Glomerular visceral epithelial cell (primary cell): ENCODE measurements around the gene LASP1.

Source experiments
- DNase-seq: peaks from one replicate; pipeline ENCODE4 v3.0.0-alpha.2; 2016; ENCODE audit errors: extremely low spot score

The LASP1 gene

GRCh38 chr17:38885728-38886642 lies 16.1 kb downstream of the LASP1 start:
- no peak for DNase-seq

- DNase-seq, result no peak
Observed at GRCh38 chr17:38886643-38887010, 16.8 kb downstream of the LASP1 start.

DNA sequence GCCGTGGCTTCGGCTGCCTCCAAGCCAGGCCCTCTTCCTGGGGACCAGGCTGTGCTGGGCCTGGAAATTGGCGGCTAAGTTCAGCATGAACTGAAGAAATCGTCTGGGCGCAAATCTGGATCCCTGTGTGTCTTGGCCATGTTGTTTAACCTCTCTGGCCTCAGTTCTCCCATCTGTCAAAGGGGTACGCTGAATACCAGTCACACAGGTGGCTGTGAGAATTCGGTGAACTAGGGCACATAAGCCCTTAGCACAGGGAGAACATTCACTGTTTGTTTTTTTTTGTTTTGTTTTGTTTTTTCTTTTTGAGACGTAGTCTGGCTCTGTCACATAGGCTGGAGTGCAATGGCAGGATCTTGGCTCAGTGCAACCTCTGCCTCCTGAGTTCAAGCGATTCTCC lies 19.0 kb downstream of the LASP1 start:
- DNase-seq, result no peak

GRCh38 chr17:38889745-38890409 lies 20.0 kb downstream of the LASP1 start:
- no peak for DNase-seq

DNA sequence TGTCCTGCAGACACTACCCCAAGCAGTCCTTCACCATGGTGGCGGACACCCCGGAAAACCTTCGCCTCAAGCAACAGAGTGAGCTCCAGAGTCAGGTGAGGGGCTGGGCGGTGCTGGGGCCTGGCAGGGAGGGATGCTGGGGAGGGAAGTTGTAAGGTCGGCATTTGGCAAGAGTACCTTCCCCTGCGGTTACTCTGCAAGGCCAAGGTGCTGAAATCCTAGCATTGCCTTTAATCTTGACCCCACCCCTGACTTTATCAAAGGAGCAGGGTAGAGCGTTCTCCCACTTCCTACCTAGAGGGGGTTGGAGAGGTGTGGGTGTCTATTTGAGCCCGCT lies 20.5 kb downstream of the LASP1 start:
- no peak for DNase-seq

- DNase-seq, result no peak
Observed at GRCh38 chr17:38891441-38891840, 21.6 kb downstream of the LASP1 start.

DNA sequence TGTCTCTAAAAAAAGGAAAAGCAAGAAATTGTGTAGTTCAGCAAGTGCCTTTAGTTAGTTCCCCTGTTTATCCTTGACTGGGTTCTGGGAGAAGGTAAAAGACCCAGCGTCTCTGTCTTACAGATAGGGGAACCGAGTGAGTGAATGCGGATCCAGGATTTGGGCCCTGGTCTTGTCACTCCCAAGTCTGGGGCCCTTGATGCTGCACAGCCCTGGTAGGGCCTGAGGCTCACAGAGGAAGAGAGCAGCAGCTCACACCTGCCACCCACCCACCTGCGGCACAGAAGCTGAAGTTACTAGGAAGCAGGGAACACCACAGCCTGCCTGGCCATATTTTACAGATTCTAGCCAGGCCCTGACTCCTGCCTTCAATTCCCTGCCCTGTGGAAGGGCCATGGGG lies 22.2 kb downstream of the LASP1 start:
- DNase-seq, result no peak

GRCh38 chr17:38892620-38893019 lies 22.8 kb downstream of the LASP1 start:
- no peak for DNase-seq

GRCh38 chr17:38893113-38893512 lies 23.3 kb downstream of the LASP1 start:
- DNase-seq, result no peak

- DNase-seq, result no peak
Observed at GRCh38 chr17:38893607-38894006, 23.7 kb downstream of the LASP1 start.

DNA sequence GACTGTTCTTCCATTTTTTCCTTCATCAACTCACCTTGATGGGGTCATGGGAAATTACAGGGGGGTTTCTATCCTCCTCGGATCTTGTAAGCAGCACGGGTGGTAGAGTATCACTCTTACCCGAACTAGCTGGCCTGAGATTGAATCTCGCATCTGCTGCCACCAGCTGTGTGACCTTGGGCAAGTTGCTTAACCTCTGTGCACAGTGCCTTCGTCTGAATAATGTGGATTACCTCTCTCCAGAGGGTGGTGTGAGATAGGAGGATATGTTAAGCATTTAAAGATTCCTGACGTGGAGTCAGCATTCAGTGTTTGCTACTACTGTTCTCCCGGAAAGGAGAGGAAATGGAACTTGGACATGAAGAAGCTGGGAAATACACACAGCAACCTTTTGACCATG lies 24.4 kb downstream of the LASP1 start:
- no peak for DNase-seq

DNA sequence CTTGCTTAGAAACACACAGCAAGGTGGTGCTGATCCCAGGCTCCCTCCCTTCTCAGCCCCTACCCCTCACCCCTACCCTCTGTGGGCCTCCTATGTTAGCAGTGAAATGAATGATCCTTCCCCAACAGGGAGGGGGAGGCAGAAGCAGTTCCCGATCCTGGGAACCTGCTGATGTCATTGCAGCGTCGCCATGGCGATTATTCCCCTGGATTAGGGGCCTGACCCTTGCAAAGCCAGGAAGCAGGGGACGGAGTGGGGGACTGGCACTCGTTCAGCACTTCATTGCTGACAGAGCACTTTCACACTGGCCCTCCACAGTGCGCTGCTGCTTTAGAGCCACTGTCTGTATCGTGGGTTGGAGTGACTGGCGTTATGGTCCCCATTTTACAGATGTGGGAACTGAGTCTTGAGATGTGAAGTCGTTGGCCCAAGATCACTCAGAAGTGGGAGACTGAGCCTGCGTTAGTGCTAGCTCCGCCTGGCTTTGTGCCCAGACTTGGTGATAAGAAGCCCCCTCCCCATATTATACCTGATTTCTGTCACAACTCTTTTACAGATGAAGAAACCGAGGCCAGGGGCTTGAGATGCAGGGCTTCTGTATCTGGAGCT lies 26.6 kb downstream of the LASP1 start:
- no peak for DNase-seq

DNA sequence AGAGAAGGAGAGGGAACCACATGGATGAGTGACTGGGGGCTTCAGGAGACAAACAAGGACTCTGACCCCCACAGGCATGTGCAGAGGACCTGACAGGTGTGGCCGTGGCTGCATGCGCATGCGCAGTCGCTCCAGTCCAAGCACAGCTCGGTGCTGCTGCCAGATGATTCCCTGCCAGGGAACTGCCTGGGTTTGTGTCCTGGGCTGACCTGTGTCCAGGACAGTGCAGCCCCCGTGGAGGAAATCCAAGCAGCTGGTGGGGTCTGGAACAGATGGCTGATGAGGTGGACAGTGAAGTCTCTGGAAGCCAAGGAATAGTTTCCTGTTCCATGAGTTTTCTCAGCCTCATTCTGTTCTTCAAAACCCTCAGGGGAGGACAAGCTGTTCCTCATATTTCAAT lies 27.3 kb downstream of the LASP1 start:
- no peak for DNase-seq

- DNase-seq, result no peak
Observed at GRCh38 chr17:38897671-38898290, 27.9 kb downstream of the LASP1 start.

- no peak for DNase-seq
Observed at GRCh38 chr17:38898291-38898679, 28.4 kb downstream of the LASP1 start.

- peak; percentile 77 for DNase-seq
Observed at GRCh38 chr17:38898812-38899348, 29.0 kb downstream of the LASP1 start.

GRCh38 chr17:38899421-38899820 lies 29.6 kb downstream of the LASP1 start:
- DNase-seq, result no peak

DNA sequence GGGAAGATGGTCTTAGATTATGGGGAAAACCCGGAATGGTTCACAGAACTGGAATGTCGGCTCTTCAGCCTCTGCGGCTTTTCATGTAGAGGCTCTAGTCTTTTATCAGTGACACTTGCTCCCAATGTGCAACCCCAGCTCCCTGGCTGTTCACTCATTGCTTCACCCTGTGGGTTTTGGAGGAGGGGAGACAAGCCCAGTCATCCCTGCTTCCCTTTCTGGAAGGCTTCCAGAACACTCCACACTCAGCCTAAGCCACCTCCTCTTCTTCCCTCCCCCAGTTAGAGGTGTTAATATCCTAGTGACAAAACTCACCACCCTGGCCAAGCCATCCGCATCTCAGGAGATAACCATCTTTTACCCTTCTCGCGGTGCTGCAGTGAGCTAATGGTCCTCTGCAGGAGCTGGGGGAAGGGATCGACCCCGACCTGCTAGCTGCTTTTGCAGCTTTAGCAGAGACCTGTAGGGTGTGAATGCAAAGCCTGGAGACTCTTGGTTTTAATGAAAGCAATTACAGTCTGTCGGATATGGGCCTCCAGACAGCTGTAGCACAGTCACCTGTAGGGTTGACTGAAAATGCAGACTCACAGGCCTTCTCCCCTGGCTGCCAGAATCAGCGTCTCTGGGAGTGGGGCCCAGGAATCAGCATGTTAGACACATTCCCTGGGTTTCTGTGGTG lies 31.3 kb downstream of the LASP1 start:
- DNase-seq, result peak; percentile 100

DNA sequence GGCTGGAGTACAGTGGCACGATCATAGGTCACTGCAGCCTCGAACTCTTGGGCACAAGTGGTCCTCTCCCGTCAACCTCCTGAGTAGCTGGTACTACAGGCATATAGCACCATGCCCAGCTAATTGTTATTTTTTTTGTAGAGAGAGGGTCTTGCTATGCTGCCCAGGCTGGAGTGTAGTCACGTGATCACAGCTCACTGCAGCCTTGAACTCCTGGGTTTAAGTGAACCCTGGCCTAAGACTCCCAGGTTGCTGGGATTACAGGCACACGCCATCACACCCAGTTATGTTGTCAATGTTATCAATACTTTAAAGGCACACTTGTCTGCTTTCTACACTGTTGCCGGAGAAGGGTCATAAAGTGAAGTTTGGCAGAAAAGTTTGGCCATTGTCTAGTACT lies 33.5 kb downstream of the LASP1 start:
- no peak for DNase-seq

- DNase-seq, result no peak
Observed at GRCh38 chr17:38904892-38905291, 35.0 kb downstream of the LASP1 start.

- no peak for DNase-seq
Observed at GRCh38 chr17:38905375-38905774, 35.5 kb downstream of the LASP1 start.
